A673 (cell line): ENCODE data around the gene HLCS. TPM values are rescaled to one million over a fixed set of nuclear protein-coding genes. Genes with fewer than 3 reads are reported as not detected.

ENCODE experiments used
- BruUV-seq: library from RNA; stranded (reverse); fragments of 400-500 nt; replicated peaks from 2 replicates; lab custom pipeline; 2021; lab: Mats Ljungman, UMichigan
- CTCF ChIA-PET: fragments of 300-600 bp; sonication (Branson Sonifier 250); formaldehyde crosslinking; loops from one replicate; lab custom pipeline; 2022; ENCODE audit warnings: antibody characterized with exemption; lab: Charles Lee
- POLR2A ChIA-PET: fragments of 300-600 bp; sonication (Branson Sonifier 250); formaldehyde crosslinking; loops from one replicate; lab custom pipeline; 2022; ENCODE audit warnings: antibody characterized with exemption; ENCODE audit not compliant: low non-redundant PET; lab: Charles Lee
- DNase-seq: peaks from one replicate; pipeline ENCODE4 v3.0.0-alpha.2; 2015; ENCODE audit warnings: low spot score
- H3K27ac ChIP-seq: fragments of 200-600 bp; sonication (generic); 2 replicates; pipeline ENCODE4 v1.5.1; 2016; ENCODE audit warnings: mixed run types, low read depth, mild to moderate bottlenecking, mixed read lengths, antibody characterized with exemption, low read length; ENCODE audit not compliant: poor library complexity, severe bottlenecking
- H3K27me3 ChIP-seq: fragments of 200-600 bp; sonication (generic); replicated peaks from 2 replicates; pipeline ENCODE4 v1.6.1; 2017; ENCODE audit warnings: mixed run types, low read depth, mild to moderate bottlenecking, mixed read lengths, antibody characterized with exemption, low read length; ENCODE audit not compliant: insufficient read depth, poor library complexity
- H3K36me3 ChIP-seq: fragments of 200-600 bp; sonication (generic); 2 replicates; pipeline ENCODE4 v1.6.1; 2016; ENCODE audit warnings: mixed run types, mild to moderate bottlenecking, mixed read lengths, antibody characterized with exemption, low read length; ENCODE audit not compliant: insufficient read depth, poor library complexity, severe bottlenecking
- H3K4me1 ChIP-seq: fragments of 200-600 bp; sonication (generic); 2 replicates; pipeline ENCODE4 v1.6.1; 2017; ENCODE audit warnings: mixed run types, mild to moderate bottlenecking, mixed read lengths, antibody characterized with exemption, low read length; ENCODE audit not compliant: insufficient read depth, poor library complexity, severe bottlenecking
- H3K4me3 ChIP-seq: fragments of 200-600 bp; sonication (generic); 2 replicates; pipeline ENCODE4 v1.5.1; 2016; ENCODE audit warnings: low read depth, mixed run types, mild to moderate bottlenecking, mixed read lengths, low read length; ENCODE audit not compliant: poor library complexity, severe bottlenecking
- H3K9me3 ChIP-seq: fragments of 200-600 bp; sonication (generic); 2 replicates; pipeline ENCODE4 v1.6.1; 2016; ENCODE audit warnings: mixed run types, low read depth, mild to moderate bottlenecking, mixed read lengths, antibody characterized with exemption, low read length; ENCODE audit not compliant: poor library complexity, severe bottlenecking
- EZH2 ChIP-seq: fragments of 200-600 bp; sonication (generic); IDR thresholded peaks from 2 replicates; pipeline ENCODE4 v1.6.1; 2017; ENCODE audit warnings: borderline replicate concordance, low read depth, mild to moderate bottlenecking, mixed read lengths, antibody characterized with exemption, low read length; ENCODE audit not compliant: poor library complexity, severe bottlenecking
- intact Hi-C: fragments of 100-400 bp; cut with micrococcal nuclease; formaldehyde crosslinking; loops from one replicate; pipeline ENCODE4 v1.10.0; 2022; ENCODE audit not compliant: unreplicated experiment
- total RNA-seq: library from RNA; stranded (reverse); gene quantifications from 2 replicates; pipeline ENCODE4 v1.2.3, GENCODE V29; 2021
- TF ChIP-seq, protein P1 (sequence below): fragments of 300-800, 200-600 bp; sonication (generic); conservative IDR thresholded peaks from 2 replicates; pipeline ENCODE4 v1.5.1; 2017; ENCODE audit warnings: low read depth, mild to moderate bottlenecking, antibody characterized with exemption, low read length, moderate library complexity, mixed read lengths

Gene HLCS
- total RNA-seq, 1 experiment from 2014 or later = 15.3 TPM

DNA sequence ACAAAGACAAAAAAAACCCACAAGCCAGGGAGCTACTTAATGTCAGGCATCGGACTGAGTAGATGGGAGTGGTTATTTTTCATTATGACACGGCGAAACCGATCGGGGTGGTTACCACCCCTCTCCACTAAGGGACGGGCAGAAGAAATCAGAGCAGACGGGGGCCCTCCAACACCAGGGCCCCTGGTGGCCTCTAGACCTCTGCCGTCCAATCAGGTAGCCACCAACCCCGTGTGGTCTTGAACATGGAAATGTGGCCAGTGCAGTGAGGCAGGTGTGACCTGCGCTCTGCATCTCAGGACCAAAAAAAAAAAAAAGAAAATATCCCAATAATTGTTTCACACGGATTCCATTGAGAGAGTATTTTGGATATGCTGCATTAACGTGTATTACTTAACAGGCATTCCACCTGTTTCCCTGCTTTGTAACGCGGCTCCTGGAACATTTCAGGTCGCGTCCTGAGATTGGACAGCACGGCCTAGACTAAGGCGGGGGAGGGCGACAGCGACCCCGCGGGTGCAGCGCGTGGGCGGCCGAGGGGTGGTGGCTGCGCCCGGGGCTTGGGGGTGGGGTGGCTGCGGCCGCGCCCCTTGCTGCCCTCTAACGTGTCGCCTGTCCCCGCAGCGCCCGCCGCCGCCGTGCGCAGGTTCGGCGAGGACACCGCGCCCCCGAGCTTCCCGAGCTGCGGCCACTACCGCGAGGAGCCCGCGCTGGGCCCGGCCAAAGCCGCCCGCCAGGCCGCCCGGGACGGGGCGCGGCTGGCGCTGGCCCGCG is 219.2 kb downstream of the HLCS start:
- no peak for DNase-seq
- H3K36me3 ChIP-seq = peaks cover 31% of the 10 kb centered on the region
- peak overlapping the region; percentile 5 for H3K27ac ChIP-seq
- POLR2A ChIA-PET = no interaction called here
- H3K4me1 ChIP-seq = peaks cover 48% of the 10 kb centered on the region
- TF ChIP-seq, protein P1, sequence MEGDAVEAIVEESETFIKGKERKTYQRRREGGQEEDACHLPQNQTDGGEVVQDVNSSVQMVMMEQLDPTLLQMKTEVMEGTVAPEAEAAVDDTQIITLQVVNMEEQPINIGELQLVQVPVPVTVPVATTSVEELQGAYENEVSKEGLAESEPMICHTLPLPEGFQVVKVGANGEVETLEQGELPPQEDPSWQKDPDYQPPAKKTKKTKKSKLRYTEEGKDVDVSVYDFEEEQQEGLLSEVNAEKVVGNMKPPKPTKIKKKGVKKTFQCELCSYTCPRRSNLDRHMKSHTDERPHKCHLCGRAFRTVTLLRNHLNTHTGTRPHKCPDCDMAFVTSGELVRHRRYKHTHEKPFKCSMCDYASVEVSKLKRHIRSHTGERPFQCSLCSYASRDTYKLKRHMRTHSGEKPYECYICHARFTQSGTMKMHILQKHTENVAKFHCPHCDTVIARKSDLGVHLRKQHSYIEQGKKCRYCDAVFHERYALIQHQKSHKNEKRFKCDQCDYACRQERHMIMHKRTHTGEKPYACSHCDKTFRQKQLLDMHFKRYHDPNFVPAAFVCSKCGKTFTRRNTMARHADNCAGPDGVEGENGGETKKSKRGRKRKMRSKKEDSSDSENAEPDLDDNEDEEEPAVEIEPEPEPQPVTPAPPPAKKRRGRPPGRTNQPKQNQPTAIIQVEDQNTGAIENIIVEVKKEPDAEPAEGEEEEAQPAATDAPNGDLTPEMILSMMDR = no peak
- TF ChIP-seq EZH2 = no peak
- H3K27me3 ChIP-seq = no peaks in the 10 kb centered on the region
- CTCF ChIA-PET = interaction anchor here (1.1 kb wide), 1 partner anchor 170 kb away, joined by 3 read pairs; no protein-coding TSS in a partner anchor
- BruUV-seq = no TSS peak
- intact Hi-C loops = no loop called here
- H3K4me3 ChIP-seq = no peak overlapping the region
- H3K9me3 ChIP-seq = no peaks in the 10 kb centered on the region

DNA sequence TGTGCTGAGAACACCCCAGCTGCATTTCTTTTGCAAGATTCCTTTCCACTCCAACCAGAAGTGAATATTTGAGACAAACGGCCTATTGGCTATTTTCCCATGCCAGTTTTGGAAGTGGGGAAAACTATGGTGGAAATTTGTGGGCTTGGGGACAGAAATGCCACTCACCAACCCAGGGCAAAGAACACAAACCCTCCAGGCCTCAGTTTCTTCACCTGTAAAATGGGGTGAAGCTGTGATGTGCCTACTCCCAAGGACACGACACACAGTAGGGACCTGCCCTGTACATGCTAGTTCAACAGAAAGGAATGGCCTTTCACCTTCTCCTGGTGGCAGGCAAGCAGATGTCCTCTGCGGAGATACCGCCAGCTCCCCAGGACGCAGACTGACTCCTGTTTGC is 221.0 kb downstream of the HLCS start:
- DNase-seq = no peak
- Histone ChIP-seq H3K36me3 (peaks cover 44% of the 10 kb centered on the region), H3K4me1 (peaks cover 34% of the 10 kb centered on the region), H3K4me3 (no peak overlapping the region), H3K27me3 (no peaks in the 10 kb centered on the region), H3K27ac (no peak overlapping the region), H3K9me3 (no peaks in the 10 kb centered on the region)
- BruUV-seq = no TSS peak
- ChIA-PET POLR2A (no interaction called here), CTCF (no interaction called here)
- intact Hi-C loops = no loop called here
- TF ChIP-seq EZH2 = no peak
- TF ChIP-seq, protein P1 = no peak

DNA sequence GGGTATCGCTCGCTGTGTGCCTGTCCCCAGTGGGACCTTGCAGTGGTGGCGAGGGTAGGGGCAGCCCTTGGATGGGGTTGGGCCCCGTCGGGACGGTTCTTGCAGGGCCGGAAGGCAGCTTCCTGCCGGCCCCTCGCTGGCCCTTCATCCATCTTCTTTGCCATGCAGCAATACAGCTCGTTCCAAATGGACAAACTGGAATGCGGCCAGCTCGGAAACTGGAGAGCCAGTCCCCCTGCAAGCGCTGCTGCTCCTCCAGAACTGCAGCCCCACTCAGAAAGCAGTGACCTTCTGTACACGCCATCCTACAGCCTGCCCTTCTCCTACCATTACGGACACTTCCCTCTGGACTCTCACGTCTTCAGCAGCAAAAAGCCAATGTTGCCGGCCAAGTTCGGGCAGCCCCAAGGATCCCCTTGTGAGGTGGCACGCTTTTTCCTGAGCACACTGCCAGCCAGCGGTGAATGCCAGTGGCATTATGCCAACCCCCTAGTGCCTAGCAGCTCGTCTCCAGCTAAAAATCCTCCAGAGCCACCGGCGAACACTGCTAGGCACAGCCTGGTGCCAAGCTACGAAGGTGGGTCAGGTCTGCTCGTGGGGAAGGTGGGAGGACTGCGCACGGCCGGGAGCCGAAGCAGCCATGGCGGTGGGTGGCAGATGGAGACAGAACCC is 221.8 kb downstream of the HLCS start:
- Histone ChIP-seq H3K27ac (peak overlapping the region; percentile 7), H3K9me3 (no peaks in the 10 kb centered on the region), H3K4me3 (no peak overlapping the region), H3K4me1 (peaks cover 26% of the 10 kb centered on the region), H3K36me3 (peaks cover 44% of the 10 kb centered on the region), H3K27me3 (no peaks in the 10 kb centered on the region)
- BruUV-seq = no TSS peak
- DNase-seq = peak; percentile 57
- TF ChIP-seq, protein P1 = no peak
- TF ChIP-seq EZH2 = no peak
- intact Hi-C loops = no loop called here
- POLR2A ChIA-PET = interaction anchor here (0.7 kb wide), 1 partner anchor 103 kb away, joined by 5 read pairs; no protein-coding TSS in a partner anchor
- CTCF ChIA-PET = no interaction called here
